K562 (cell line): ENCODE measurements around the gene LZTR1. TPM values are rescaled to one million over a fixed set of nuclear protein-coding genes. Genes with fewer than 3 reads are reported as not detected.

ENCODE experiments used
- CBX3 ChIP-seq, 2 experiments: IDR thresholded peaks; 1 replicate in 1 of 2; 2 replicates in 1 of 2; pipeline ENCODE4 v1.6.1; 2012; ENCODE audit warnings: inconsistent platforms in 2 of 2, low read length in 2 of 2, borderline replicate concordance in 1 of 2, control low read depth in 1 of 2
- E2F3 ChIP-seq: fragments of 250-450 bp; sonication (Bioruptor Pico); IDR thresholded peaks from 2 replicates; pipeline ENCODE4 v1.4.0; 2020; ENCODE audit warnings: mild to moderate bottlenecking
- EP400 ChIP-seq: fragments of 450-650 bp; IDR thresholded peaks from 2 replicates; pipeline ENCODE4 v1.6.1; 2017; ENCODE audit warnings: antibody characterized with exemption, mild to moderate bottlenecking, moderate library complexity
- FUS ChIP-seq: fragments of 200-400 bp; formaldehyde crosslinking; optimal IDR thresholded peaks from 2 replicates; pipeline ENCODE3; 2017; ENCODE audit warnings: low read depth, low read length
- GATAD2A ChIP-seq: fragments of 450-650 bp; IDR thresholded peaks from 2 replicates; pipeline ENCODE4 v1.6.1; 2017
- HCFC1 ChIP-seq: IDR thresholded peaks from 2 replicates; pipeline ENCODE4 v1.6.1; 2012; ENCODE audit warnings: low read depth, low read length, improper control_type of control experiment
- HIVEP1 ChIP-seq: fragments of 250-450 bp; sonication (Bioruptor Pico); IDR thresholded peaks from 2 replicates; pipeline ENCODE4 v1.4.0; 2020; ENCODE audit warnings: mild to moderate bottlenecking
- HNRNPLL ChIP-seq: fragments of 200-400 bp; formaldehyde crosslinking; IDR thresholded peaks from 2 replicates; pipeline ENCODE4 v1.6.1; 2017; ENCODE audit warnings: low read length, low read depth, mild to moderate bottlenecking; ENCODE audit not compliant: poor library complexity, severe bottlenecking
- SRF ChIP-seq, 2 experiments: fragments of 250-450, 450-650 bp in 1 of 2; sonication (Bioruptor Pico) in 1 of 2; sonication (generic) in 1 of 2; formaldehyde crosslinking; IDR thresholded peaks; 2 replicates each; pipeline versions ENCODE4 v1.5.0 to v1.5.1; 2020 to 2022; ENCODE audit warnings: mild to moderate bottlenecking in 1 of 2, missing genetic modification reagents in 1 of 2
- ZNF707 ChIP-seq: fragments of 250-450 bp; sonication (Bioruptor Pico); conservative IDR thresholded peaks from 2 replicates; pipeline ENCODE4 v1.8.0; 2022; ENCODE audit warnings: inconsistent platforms, mild to moderate bottlenecking, moderate library complexity
- polyA plus RNA-seq, 8 experiments: library from polyadenylated mRNA; depleted of rRNA in 4 of 8; stranded (reverse) in 5 of 8; unstranded in 3 of 8; fragments of >200 nt; fragmentation: Nextera tagmentation in 2 of 8; fragmentation: Illumina TruSeq in 1 of 8; extraction: Ambion mirVana in 2 of 8; extraction: Trizol in 1 of 8; gene quantifications; 2 replicates each; pipeline versions ENCODE4 v1.2.1 to v1.2.3, GENCODE V29; 2011 to 2014; ENCODE audit warnings: inconsistent platforms in 1 of 8, missing spikeins in 1 of 8
- total RNA-seq, 7 experiments: library from RNA; depleted of rRNA in 6 of 7; stranded (reverse); fragments of >200 nt in 6 of 7; fragmentation: Illumina TruSeq in 2 of 7; extraction: Trizol in 2 of 7; gene quantifications; 2 replicates each; pipeline versions ENCODE4 v1.2.1 to v1.2.3, GENCODE V29; 2011 to 2021; ENCODE audit warnings: low replicate concordance in 1 of 7
- TF ChIP-seq, protein P1 (sequence below): fragments of 250-450 bp; sonication (Bioruptor Pico); IDR thresholded peaks from 2 replicates; pipeline ENCODE4 v1.9.0; 2021; ENCODE audit warnings: mild to moderate bottlenecking, inconsistent platforms
- TF ChIP-seq, protein P2 (sequence below): fragments of 250-450 bp; sonication (Bioruptor Pico); IDR thresholded peaks from 2 replicates; pipeline ENCODE4 v1.4.0; 2020; ENCODE audit warnings: mild to moderate bottlenecking, moderate library complexity
- TF ChIP-seq, protein P3 (sequence below): fragments of 450-650 bp; formaldehyde crosslinking; IDR thresholded peaks from 2 replicates; pipeline ENCODE4 v1.4.0; 2022; ENCODE audit warnings: missing genetic modification characterization
- TF ChIP-seq, protein P4 (sequence below): fragments of 450-650 bp; formaldehyde crosslinking; conservative IDR thresholded peaks from 2 replicates; pipeline ENCODE4 v1.4.0; 2022; ENCODE audit warnings: mild to moderate bottlenecking, missing genetic modification characterization
- TF ChIP-seq, protein P5 (sequence below): sonication (generic); formaldehyde crosslinking; IDR thresholded peaks from 2 replicates; pipeline ENCODE4 v1.8.1; 2023; ENCODE audit warnings: mild to moderate bottlenecking, missing genetic modification reagents, moderate library complexity
- TF ChIP-seq, protein P6 (sequence below): IDR thresholded peaks from 3 replicates; pipeline ENCODE4 v1.6.1; 2011; ENCODE audit warnings: borderline replicate concordance, mild to moderate bottlenecking; ENCODE audit not compliant: insufficient read length, insufficient read depth

The LZTR1 gene
- total and polyA plus RNA-seq, 9 of the 15 experiments (the other 6 are each of a cell fraction or from before 2014, with no cell fraction given), result 2.2 to 135 (median 63.0) TPM

DNA sequence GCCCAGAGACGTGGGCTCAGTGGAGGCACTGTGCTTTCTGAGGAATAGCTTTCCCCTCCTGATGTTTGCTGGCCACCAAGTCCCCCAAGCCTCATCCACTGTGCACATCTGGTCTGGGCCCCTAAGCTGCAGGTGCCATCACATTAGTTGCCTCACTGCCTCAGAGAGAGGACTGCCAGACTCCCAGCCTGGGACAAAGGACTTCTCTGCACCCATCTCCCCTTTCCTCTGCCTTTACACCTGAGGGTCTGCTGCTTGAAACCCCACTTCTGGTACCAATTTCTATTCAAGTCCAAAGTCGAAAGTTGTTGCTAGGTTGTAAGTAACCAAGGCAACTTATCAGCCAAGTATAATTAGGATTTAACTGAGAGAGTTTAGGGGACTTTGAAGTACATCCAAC is 3.7 kb upstream of the LZTR1 start (continued):
- TF ChIP-seq, protein P1, sequence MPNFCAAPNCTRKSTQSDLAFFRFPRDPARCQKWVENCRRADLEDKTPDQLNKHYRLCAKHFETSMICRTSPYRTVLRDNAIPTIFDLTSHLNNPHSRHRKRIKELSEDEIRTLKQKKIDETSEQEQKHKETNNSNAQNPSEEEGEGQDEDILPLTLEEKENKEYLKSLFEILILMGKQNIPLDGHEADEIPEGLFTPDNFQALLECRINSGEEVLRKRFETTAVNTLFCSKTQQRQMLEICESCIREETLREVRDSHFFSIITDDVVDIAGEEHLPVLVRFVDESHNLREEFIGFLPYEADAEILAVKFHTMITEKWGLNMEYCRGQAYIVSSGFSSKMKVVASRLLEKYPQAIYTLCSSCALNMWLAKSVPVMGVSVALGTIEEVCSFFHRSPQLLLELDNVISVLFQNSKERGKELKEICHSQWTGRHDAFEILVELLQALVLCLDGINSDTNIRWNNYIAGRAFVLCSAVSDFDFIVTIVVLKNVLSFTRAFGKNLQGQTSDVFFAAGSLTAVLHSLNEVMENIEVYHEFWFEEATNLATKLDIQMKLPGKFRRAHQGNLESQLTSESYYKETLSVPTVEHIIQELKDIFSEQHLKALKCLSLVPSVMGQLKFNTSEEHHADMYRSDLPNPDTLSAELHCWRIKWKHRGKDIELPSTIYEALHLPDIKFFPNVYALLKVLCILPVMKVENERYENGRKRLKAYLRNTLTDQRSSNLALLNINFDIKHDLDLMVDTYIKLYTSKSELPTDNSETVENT, result peak; percentile 81; the same call in 1 of the 2 replicates
- TF ChIP-seq, protein P2, sequence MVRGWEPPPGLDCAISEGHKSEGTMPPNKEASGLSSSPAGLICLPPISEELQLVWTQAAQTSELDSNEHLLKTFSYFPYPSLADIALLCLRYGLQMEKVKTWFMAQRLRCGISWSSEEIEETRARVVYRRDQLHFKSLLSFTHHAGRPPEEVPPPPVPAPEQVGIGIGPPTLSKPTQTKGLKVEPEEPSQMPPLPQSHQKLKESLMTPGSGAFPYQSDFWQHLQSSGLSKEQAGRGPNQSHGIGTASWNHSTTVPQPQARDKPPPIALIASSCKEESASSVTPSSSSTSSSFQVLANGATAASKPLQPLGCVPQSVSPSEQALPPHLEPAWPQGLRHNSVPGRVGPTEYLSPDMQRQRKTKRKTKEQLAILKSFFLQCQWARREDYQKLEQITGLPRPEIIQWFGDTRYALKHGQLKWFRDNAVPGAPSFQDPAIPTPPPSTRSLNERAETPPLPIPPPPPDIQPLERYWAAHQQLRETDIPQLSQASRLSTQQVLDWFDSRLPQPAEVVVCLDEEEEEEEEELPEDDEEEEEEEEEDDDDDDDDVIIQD (CRISPR knock-in tag), result peak; percentile 47; the same call in 1 of the 2 replicates
- no peak for TF ChIP-seq EP400
- TF ChIP-seq, protein P3, sequence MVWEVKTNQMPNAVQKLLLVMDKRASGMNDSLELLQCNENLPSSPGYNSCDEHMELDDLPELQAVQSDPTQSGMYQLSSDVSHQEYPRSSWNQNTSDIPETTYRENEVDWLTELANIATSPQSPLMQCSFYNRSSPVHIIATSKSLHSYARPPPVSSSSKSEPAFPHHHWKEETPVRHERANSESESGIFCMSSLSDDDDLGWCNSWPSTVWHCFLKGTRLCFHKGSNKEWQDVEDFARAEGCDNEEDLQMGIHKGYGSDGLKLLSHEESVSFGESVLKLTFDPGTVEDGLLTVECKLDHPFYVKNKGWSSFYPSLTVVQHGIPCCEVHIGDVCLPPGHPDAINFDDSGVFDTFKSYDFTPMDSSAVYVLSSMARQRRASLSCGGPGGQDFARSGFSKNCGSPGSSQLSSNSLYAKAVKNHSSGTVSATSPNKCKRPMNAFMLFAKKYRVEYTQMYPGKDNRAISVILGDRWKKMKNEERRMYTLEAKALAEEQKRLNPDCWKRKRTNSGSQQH, result 0 out of 2 replicates have a peak, but pooled peaks have one; percentile 32
- TF ChIP-seq, protein P4, sequence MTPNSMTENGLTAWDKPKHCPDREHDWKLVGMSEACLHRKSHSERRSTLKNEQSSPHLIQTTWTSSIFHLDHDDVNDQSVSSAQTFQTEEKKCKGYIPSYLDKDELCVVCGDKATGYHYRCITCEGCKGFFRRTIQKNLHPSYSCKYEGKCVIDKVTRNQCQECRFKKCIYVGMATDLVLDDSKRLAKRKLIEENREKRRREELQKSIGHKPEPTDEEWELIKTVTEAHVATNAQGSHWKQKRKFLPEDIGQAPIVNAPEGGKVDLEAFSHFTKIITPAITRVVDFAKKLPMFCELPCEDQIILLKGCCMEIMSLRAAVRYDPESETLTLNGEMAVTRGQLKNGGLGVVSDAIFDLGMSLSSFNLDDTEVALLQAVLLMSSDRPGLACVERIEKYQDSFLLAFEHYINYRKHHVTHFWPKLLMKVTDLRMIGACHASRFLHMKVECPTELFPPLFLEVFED (CRISPR knock-in tag), result 0 out of 2 replicates have a peak, but pooled peaks have one; percentile 34
- TF ChIP-seq, protein P5, sequence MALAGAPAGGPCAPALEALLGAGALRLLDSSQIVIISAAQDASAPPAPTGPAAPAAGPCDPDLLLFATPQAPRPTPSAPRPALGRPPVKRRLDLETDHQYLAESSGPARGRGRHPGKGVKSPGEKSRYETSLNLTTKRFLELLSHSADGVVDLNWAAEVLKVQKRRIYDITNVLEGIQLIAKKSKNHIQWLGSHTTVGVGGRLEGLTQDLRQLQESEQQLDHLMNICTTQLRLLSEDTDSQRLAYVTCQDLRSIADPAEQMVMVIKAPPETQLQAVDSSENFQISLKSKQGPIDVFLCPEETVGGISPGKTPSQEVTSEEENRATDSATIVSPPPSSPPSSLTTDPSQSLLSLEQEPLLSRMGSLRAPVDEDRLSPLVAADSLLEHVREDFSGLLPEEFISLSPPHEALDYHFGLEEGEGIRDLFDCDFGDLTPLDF (CRISPR knock-in tag), result 0 out of 2 replicates have a peak, but pooled peaks have one; percentile 29
- 0 out of 2 replicates have a peak, but pooled peaks have one; percentile 66 for TF ChIP-seq HIVEP1
- 0 out of 4 replicates have a peak, but pooled peaks of 1 of the 2 experiments have one; percentile 30 for TF ChIP-seq SRF (CRISPR knock-in tag; IDR thresholded peaks at IDR 0.05)
- TF ChIP-seq, protein P6, sequence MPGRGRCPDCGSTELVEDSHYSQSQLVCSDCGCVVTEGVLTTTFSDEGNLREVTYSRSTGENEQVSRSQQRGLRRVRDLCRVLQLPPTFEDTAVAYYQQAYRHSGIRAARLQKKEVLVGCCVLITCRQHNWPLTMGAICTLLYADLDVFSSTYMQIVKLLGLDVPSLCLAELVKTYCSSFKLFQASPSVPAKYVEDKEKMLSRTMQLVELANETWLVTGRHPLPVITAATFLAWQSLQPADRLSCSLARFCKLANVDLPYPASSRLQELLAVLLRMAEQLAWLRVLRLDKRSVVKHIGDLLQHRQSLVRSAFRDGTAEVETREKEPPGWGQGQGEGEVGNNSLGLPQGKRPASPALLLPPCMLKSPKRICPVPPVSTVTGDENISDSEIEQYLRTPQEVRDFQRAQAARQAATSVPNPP, result no peak
- peak in 1 of 2 experiments; percentile 90; a peak in 1 of 3 replicates for TF ChIP-seq CBX3 (IDR thresholded peaks at IDR 0.05; ENCODE audit: borderline replicate concordance in 1 of 2, low read length in 2 of 2)
- no peak for TF ChIP-seq GATAD2A
- 0 out of 2 replicates have a peak, but pooled peaks have one; percentile 21 for TF ChIP-seq HCFC1
- TF ChIP-seq ZNF707 (CRISPR knock-in tag), result peak; percentile 100
- 0 out of 2 replicates have a peak, but pooled peaks have one; percentile 52 for TF ChIP-seq E2F3 (CRISPR knock-in tag)
- TF ChIP-seq FUS, result no peak
- TF ChIP-seq HNRNPLL, result peak; percentile 14
